ENCODE data around the gene PBX1. TPM values are rescaled to one million over a fixed set of nuclear protein-coding genes. Genes with fewer than 3 reads are reported as not detected.
"Not testable (repeated sequence)": the region's sequence is repeated elsewhere in the genome, so short reads cannot be mapped to it uniquely, and the experiment has no call there.

The PBX1 gene
- total RNA-seq, 1 donor from 2014 or later, result 257 TPM

GRCh38 chr1:164647211-164647610, 88.2 kb downstream of the PBX1 start:
- no peaks in the 10 kb centered on the region for H3K27me3 Mint-ChIP-seq
- peaks cover 81% of the 10 kb centered on the region for H3K4me1 Mint-ChIP-seq (ENCODE audit: unreplicated experiment)
- no peak for TF ChIP-seq CTCF (conservative IDR thresholded peaks at IDR 0.05)
- peak overlapping the region; percentile 94 for H3K27ac Mint-ChIP-seq
- no peaks in the 10 kb centered on the region for H3K9me3 Mint-ChIP-seq
- H3K36me3 Mint-ChIP-seq, result peaks cover 44% of the 10 kb centered on the region
- no peak for DNase-seq (ENCODE audit: extremely low spot score, unreplicated experiment)
- peak overlapping the region; percentile 65 for H3K4me3 Mint-ChIP-seq

GRCh38 chr1:164648636-164649035, 89.7 kb downstream of the PBX1 start:
- no peak for DNase-seq (ENCODE audit: extremely low spot score, unreplicated experiment)
- H3K36me3 Mint-ChIP-seq, result peaks cover 34% of the 10 kb centered on the region
- no peak for TF ChIP-seq CTCF (conservative IDR thresholded peaks at IDR 0.05)
- H3K27me3 Mint-ChIP-seq, result no peaks in the 10 kb centered on the region
- no peaks in the 10 kb centered on the region for H3K9me3 Mint-ChIP-seq
- peak overlapping the region; percentile 70 for H3K4me3 Mint-ChIP-seq
- H3K27ac Mint-ChIP-seq, result peak overlapping the region; percentile 96
- H3K4me1 Mint-ChIP-seq (ENCODE audit: unreplicated experiment), result peaks cover 74% of the 10 kb centered on the region

GRCh38 chr1:164649146-164649545, 90.2 kb downstream of the PBX1 start:
- H3K9me3 Mint-ChIP-seq, result no peaks in the 10 kb centered on the region
- no peaks in the 10 kb centered on the region for H3K27me3 Mint-ChIP-seq
- TF ChIP-seq CTCF (conservative IDR thresholded peaks at IDR 0.05), result no peak
- H3K4me3 Mint-ChIP-seq, result peak overlapping the region; percentile 70
- no peak for DNase-seq (ENCODE audit: extremely low spot score, unreplicated experiment)
- peaks cover 75% of the 10 kb centered on the region for H3K4me1 Mint-ChIP-seq (ENCODE audit: unreplicated experiment)
- peaks cover 35% of the 10 kb centered on the region for H3K36me3 Mint-ChIP-seq
- H3K27ac Mint-ChIP-seq, result peak overlapping the region; percentile 96

- H3K36me3 Mint-ChIP-seq, result peaks cover 35% of the 10 kb centered on the region
- H3K9me3 Mint-ChIP-seq, result peaks cover 5% of the 10 kb centered on the region
- H3K4me3 Mint-ChIP-seq, result peak overlapping the region; percentile 67
- H3K27me3 Mint-ChIP-seq, result no peaks in the 10 kb centered on the region
- peak overlapping the region; percentile 96 for H3K27ac Mint-ChIP-seq
- H3K4me1 Mint-ChIP-seq (ENCODE audit: unreplicated experiment), result peaks cover 69% of the 10 kb centered on the region
- DNase-seq (ENCODE audit: extremely low spot score, unreplicated experiment), result no peak
- TF ChIP-seq CTCF (conservative IDR thresholded peaks at IDR 0.05), result no peak
Measured at GRCh38 chr1:164650531-164650930, 91.5 kb downstream of the PBX1 start.

GRCh38 chr1:164651351-164651951, 92.5 kb downstream of the PBX1 start:
- Mint-ChIP-seq H3K9me3 (peaks cover 5% of the 10 kb centered on the region), H3K36me3 (peaks cover 32% of the 10 kb centered on the region), H3K27ac (peak overlapping the region; percentile 96), H3K4me1 (ENCODE audit: unreplicated experiment) (peaks cover 66% of the 10 kb centered on the region), H3K27me3 (no peaks in the 10 kb centered on the region), H3K4me3 (peak overlapping the region; percentile 81)
- no peak for DNase-seq (ENCODE audit: extremely low spot score, unreplicated experiment)
- TF ChIP-seq CTCF (conservative IDR thresholded peaks at IDR 0.05), result no peak

- H3K4me3 Mint-ChIP-seq; H3K27ac Mint-ChIP-seq; H3K9me3 Mint-ChIP-seq; DNase-seq (ENCODE audit: extremely low spot score, unreplicated experiment); H3K27me3 Mint-ChIP-seq: not testable (repeated sequence)
- Mint-ChIP-seq H3K4me1 (ENCODE audit: unreplicated experiment) (peaks cover 61% of the 10 kb centered on the region), H3K36me3 (peaks cover 30% of the 10 kb centered on the region)
Measured at GRCh38 chr1:164652969-164653368, 94.0 kb downstream of the PBX1 start.
